ENCODE measurements around the gene GTF2H1.

- TF ChIP-seq CTCF (conservative IDR thresholded peaks at IDR 0.05): no peak
- no peak for TF ChIP-seq ZFX (IDR thresholded peaks at IDR 0.05)
Observed at GRCh38 chr11:18310800-18311340, 11.5 kb upstream of the GTF2H1 start.
